ENCODE results near the gene SP7. TPM values are rescaled to one million over a fixed set of nuclear protein-coding genes. Genes with fewer than 3 reads are reported as not detected.

Gene SP7
- not detected in 2 replicates for total RNA-seq (2013; cell fraction: nucleolus; rRNA removed)
- total RNA-seq (2014; rRNA removed) (not detected in 2 replicates), total RNA-seq (2014; rRNA removed; fragmentation: Illumina TruSeq; extraction: Trizol) (not detected in 2 replicates), total RNA-seq (2021) (not detected in 2 replicates), polyA plus RNA-seq (2011; rRNA removed) (not detected in 2 replicates), polyA plus RNA-seq (2014; fragmentation: Illumina TruSeq; extraction: Trizol) (not detected in 2 replicates), polyA plus RNA-seq (2014; fragmentation: Nextera tagmentation; extraction: Ambion mirVana) (under 1 TPM in 1 of 2 experiments, not detected in 1; 0.05 TPM), polyA plus RNA-seq (2014; rRNA removed) (not detected in 2 replicates), polyA plus RNA-seq (2016; fragmentation: Nextera tagmentation; extraction: Ambion mirVana) (under 1 TPM in 1 of 2 experiments, not detected in 1; 0.11 TPM), polyA minus RNA-seq (2011; rRNA and poly(A)+ RNA removed) (not detected in 2 replicates), Bru-seq, nascent RNA (percentile 8 among the genes with signal in this experiment), BruChase-seq, experiment 1, labeled RNA remaining after a 6-hour chase (not detected), BruChase-seq, experiment 2, labeled RNA remaining after a 2-hour chase (not detected)
- not detected for polyA plus RNA-seq (2011; ENCODE audit: low read depth)
- polyA plus RNA-seq (2011; cell fraction: cytosol; rRNA removed) = not detected in 2 replicates
- polyA plus RNA-seq (2011; cell fraction: nucleus; rRNA removed) = not detected in 2 replicates
- polyA plus RNA-seq (2012) = not detected in 2 replicates
- not detected in 2 replicates for polyA minus RNA-seq (2011; cell fraction: cytosol; rRNA and poly(A)+ RNA removed)
- polyA minus RNA-seq (2011; cell fraction: nucleus; rRNA and poly(A)+ RNA removed) = not detected in 2 replicates
- long read RNA-seq, experiment 1 = 0 reads
- long read RNA-seq, experiment 2 = 0 reads

GRCh38 chr12:53336181-53336681 lies at the start of gene SP7:
Gene SP7, minus strand, starts transcription at chr12:53336354. Its CDS starts 708 bp downstream, at chr12:53335646.
- TF ChIP-seq SPI1 (IDR thresholded peaks at IDR 0.05; ENCODE audit: borderline replicate concordance, insufficient read depth, low read depth, low read length) = no peak
- TF ChIP-seq RELB (IDR thresholded peaks at IDR 0.05; ENCODE audit: low read depth) = no peak
- TF ChIP-seq BCL3 (IDR thresholded peaks at IDR 0.05; ENCODE audit: borderline replicate concordance, insufficient read depth, low read depth, low read length, poor library complexity, severe bottlenecking) = no peak
- no peak for TF ChIP-seq PML (IDR thresholded peaks at IDR 0.05; ENCODE audit: low read length)
- no peak for TF ChIP-seq JUND (IDR thresholded peaks at IDR 0.05; ENCODE audit: low read depth, low read length)
- TF ChIP-seq CREM (IDR thresholded peaks at IDR 0.05; ENCODE audit: low read depth) = no peak
- no peak for TF ChIP-seq BCLAF1 (IDR thresholded peaks at IDR 0.05)
- no peak for TF ChIP-seq SRF (IDR thresholded peaks at IDR 0.05; ENCODE audit: low read depth in 2 of 2, low read length in 2 of 2)
- TF ChIP-seq CBX5 (IDR thresholded peaks at IDR 0.05; ENCODE audit: low read depth) = no peak
- no peak for TF ChIP-seq NRF1 (conservative IDR thresholded peaks at IDR 0.05; ENCODE audit: low read depth, low read length)
- TF ChIP-seq SREBF1 (IDR thresholded peaks at IDR 0.05; ENCODE audit: low read length) = no peak
- no peak for TF ChIP-seq CBFB (IDR thresholded peaks at IDR 0.05; ENCODE audit: low read depth)
- ATAC-seq (peak; percentile 71), DNase-seq (ENCODE audit: low read depth, low spot score) (no peak), FAIRE-seq (no peak)
- no peak within 1 kb of the TSS for H3K9ac ChIP-seq (ENCODE audit: control insufficient read depth, insufficient read depth, low read length)
- in situ Hi-C loops (cut with MboI) = no loop called here
- RAD21 ChIA-PET (ENCODE audit: unreplicated experiment) = interaction anchor here (1.9 kb wide), 1 partner anchor 9 kb away, joined by 9 read pairs; no protein-coding TSS in a partner anchor
- H3K4me3 ChIP-seq = no peak within 1 kb of the TSS
- BruUV-seq (replicated peaks) = no TSS peak
- POLR2A ChIA-PET = interaction anchor here (0.5 kb wide), 1 partner anchor 185 kb away, joined by 5 read pairs; no protein-coding TSS in a partner anchor
- H3K27me3 ChIP-seq (replicated peaks in 1 of 2; ENCODE audit: control insufficient read depth in 2 of 2, insufficient read depth in 2 of 2, low read length in 1 of 2) = peaks cover 2 to 10% of the 10 kb centered on the region in 2 experiments; a peak in 3 of 4 replicates
- no peak within 1 kb of the TSS for H3K27ac ChIP-seq (ENCODE audit: control insufficient read depth, insufficient read depth)
- SMC1A ChIA-PET (ENCODE audit: uncharacterized antibody, unreplicated experiment) = interaction anchor here (1.1 kb wide), 1 partner anchor 12 kb away, joined by 4 read pairs; no protein-coding TSS in a partner anchor
- intact Hi-C loops (cut with micrococcal nuclease; ENCODE audit: unreplicated experiment) = no loop called here
- 29% methylated on average over 14 of the region's 15 CpGs for WGBS (ENCODE audit: insufficient coverage, insufficient replicate concordance, low lambda C conversion rate, missing lambda C conversion rate)
- peaks cover 5% of the 10 kb centered on the region; the same call in 1 of the 2 replicates for H3K4me1 ChIP-seq (ENCODE audit: control insufficient read depth, insufficient read depth, low read length)
- no peaks in the 10 kb centered on the region for H3K36me3 ChIP-seq (ENCODE audit: control insufficient read depth in 2 of 2, insufficient read depth in 2 of 2, low read length in 1 of 2)
- H3K4me2 ChIP-seq (ENCODE audit: control insufficient read depth, insufficient read depth) = no peak within 1 kb of the TSS
- H2AFZ ChIP-seq (ENCODE audit: control insufficient read depth, low read depth, low read length) = no peak within 1 kb of the TSS
- H3K79me2 ChIP-seq (ENCODE audit: control insufficient read depth, insufficient read depth, low read length) = no peaks in the 10 kb centered on the region
- CTCF ChIA-PET = interaction anchor here (2.0 to 4.9 kb wide), 3 partner anchors 9 to 172 kb away, joined by 6 to 30 read pairs (median 22); partner anchors contain the start of gene AAAS
- H3K9me3 ChIP-seq (replicated peaks; ENCODE audit: control insufficient read depth, insufficient read depth, low read length) = no peaks in the 10 kb centered on the region
- H4K20me1 ChIP-seq (ENCODE audit: control insufficient read depth, insufficient read depth) = no peaks in the 10 kb centered on the region
